Astrocyte (in vitro differentiated cells and primary cell): ENCODE data around the gene PWP2.
"Not testable (repeated sequence)": the region's sequence is repeated elsewhere in the genome, so short reads cannot be mapped to it uniquely, and the experiment has no call there.

Experiments used
- CTCF ChIP-seq: IDR thresholded peaks from 2 replicates; pipeline ENCODE4 v1.5.1; 2011; ENCODE audit warnings: low read depth, mild to moderate bottlenecking, inconsistent platforms, low read length, moderate library complexity; ENCODE audit not compliant: insufficient read depth
- EZH2 ChIP-seq: IDR thresholded peaks from 2 replicates; pipeline ENCODE4 v1.6.1; 2012; ENCODE audit warnings: mild to moderate bottlenecking, low read length, inconsistent platforms; ENCODE audit not compliant: insufficient read depth

DNA sequence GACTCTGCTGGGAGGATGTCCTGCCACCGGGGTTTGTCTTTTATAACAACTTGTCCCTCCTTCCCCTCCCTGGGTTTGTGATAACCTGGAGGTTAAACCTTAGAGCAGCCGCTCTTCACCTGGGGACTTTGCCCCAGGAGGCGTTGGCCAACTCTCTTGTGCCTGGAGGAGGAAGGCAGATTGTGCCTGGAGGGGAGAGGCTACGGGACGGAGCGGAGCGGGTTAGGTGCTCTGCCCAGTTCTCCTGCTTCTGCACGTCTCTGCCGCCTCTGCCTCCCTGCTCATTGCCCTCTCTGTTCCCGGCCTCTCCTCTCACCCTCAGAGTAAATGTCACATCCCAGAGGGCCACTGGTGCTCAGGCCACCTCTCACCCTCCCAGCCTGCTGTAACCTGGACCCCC, 63.1 kb downstream of the PWP2 start:
- not testable (repeated sequence) for TF ChIP-seq CTCF, EZH2
